NCI-H460 (cell line): ENCODE measurements around the gene CCL22. TPM values are rescaled to one million over a fixed set of nuclear protein-coding genes. Genes with fewer than 3 reads are reported as not detected.
"Not testable (repeated sequence)": the region's sequence is repeated elsewhere in the genome, so short reads cannot be mapped to it uniquely, and the experiment has no call there.

ENCODE experiments used
- DNase-seq: peaks from one replicate; pipeline ENCODE4 v3.0.0-alpha.2; 2016; ENCODE audit warnings: low read depth; ENCODE audit errors: extremely low read depth
- total RNA-seq: library from RNA; depleted of rRNA; stranded (reverse); fragments of >200 nt; shearing (Covaris generic); gene quantifications from 2 replicates; pipeline ENCODE4 v1.2.3, GENCODE V29; 2014

The CCL22 gene
- total RNA-seq, 1 experiment from 2014 or later, result not detected

DNA sequence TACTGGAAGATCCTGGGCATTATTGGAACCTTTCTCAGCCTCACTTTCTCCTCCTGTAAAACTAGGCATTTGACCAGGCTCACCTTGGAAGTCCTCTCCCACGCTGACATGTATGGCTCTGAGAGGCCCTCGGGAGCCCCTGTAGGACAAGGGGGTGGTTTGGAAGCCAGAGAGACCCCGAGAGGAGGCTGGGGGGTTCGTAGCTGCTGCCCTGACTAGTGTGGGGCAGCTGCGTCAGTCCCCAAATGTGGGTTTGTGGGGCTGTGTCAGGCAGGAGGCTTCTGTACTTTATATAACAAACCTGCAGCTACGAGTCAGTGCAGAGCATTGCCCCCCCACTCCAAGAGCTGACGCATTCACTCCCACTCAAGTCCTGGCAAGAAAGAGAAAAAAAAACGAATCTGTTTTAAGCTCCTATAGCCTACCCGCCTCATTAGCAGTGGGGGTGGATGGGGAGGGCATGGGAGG lies 15.5 kb downstream of the CCL22 start:
- no peak for DNase-seq

DNA sequence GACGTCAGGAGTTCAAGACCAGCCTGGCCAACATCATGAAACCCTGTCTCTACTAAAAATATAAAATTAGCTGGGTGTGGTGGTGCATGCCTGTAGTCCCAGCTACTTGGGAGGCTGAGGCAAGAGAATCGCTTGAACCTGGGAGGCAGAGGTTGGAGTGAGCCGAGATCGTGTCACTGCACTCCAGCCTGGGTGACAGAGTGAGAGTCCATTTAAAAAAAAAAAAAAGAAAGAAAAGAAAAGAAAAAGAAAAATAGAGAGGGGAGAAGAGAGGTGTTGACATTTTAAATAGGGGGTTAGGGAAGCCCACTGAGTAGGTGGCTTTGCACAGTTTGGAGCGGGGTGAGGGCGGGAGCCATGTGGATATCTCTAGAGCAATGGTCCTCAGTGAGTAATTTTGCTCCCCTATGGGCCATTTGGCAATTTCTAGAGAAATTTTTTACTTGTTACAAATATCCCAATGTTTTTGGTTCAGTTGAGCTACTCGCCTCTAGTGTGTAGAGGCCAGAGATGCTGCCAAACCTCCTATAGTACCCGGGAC lies 16.4 kb downstream of the CCL22 start:
- DNase-seq, result not testable (repeated sequence)

GRCh38 chr16:57376313-57376818 lies 17.8 kb downstream of the CCL22 start:
- no peak for DNase-seq

DNA sequence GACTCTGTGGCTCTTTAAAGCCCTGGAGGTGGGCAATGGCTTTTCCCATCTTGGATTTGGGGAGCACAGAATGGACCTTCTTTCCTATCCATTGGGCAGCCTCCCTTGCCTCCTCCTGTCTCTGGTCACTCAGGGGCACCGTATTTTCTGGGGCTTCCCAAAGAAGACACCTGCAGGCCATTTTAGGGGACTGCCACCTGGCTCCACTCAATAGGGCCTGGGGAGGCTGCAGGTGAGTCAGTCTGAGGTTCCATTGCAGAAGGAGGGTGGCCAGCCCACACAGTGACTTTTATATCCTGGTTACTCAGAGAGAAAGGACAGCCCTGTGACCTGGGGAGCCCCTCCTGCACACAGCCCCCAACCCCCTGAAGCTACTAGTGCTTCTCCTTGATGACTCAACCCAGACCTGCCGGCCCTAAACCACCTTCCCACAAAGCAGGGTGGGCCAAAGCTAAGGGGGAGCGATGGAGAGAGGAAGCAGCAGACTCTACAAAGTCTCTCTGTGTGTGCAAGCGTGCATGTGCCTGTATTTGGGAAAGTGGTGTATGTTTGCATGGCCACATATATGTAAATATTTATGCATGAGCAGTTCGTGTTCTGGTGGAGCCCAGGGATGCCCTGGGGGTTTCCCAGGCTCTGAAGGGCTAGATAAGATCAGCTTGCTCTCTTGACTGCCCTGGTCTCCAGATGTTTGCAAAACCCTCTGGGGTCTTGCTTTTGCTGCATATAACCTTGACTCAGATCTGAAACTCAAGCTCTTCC lies 18.7 kb downstream of the CCL22 start:
- DNase-seq, result no peak

- DNase-seq, result no peak
Measured at GRCh38 chr16:57379579-57379978, 21.0 kb downstream of the CCL22 start.

GRCh38 chr16:57380671-57381462 lies 22.3 kb downstream of the CCL22 start:
- no peak for DNase-seq

DNA sequence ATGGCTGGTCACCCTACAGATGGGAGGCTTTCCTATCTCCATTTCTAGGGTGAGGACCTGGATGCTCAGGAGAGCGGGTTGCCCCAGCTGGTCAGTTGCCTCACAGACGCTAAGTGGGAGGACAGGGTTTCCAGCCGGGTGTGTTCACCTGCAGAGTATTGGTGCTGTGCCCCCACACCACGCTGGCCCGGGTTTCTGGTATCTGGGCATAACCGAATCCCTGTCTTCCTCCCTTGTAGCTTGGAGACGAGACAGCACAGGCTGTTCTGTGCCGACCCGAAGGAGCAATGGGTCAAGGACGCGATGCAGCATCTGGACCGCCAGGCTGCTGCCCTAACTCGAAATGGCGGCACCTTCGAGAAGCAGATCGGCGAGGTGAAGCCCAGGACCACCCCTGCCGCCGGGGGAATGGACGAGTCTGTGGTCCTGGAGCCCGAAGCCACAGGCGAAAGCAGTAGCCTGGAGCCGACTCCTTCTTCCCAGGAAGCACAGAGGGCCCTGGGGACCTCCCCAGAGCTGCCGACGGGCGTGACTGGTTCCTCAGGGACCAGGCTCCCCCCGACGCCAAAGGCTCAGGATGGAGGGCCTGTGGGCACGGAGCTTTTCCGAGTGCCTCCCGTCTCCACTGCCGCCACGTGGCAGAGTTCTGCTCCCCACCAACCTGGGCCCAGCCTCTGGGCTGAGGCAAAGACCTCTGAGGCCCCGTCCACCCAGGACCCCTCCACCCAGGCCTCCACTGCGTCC lies 23.4 kb downstream of the CCL22 start:
- no peak for DNase-seq

- no peak for DNase-seq
Measured at GRCh38 chr16:57382535-57383275, 24.1 kb downstream of the CCL22 start.

GRCh38 chr16:57383276-57384247 lies 25.0 kb downstream of the CCL22 start:
- no peak for DNase-seq

GRCh38 chr16:57384248-57385070 lies 25.9 kb downstream of the CCL22 start:
- no peak for DNase-seq

GRCh38 chr16:57385083-57385482 lies 26.5 kb downstream of the CCL22 start:
- DNase-seq, result no peak

GRCh38 chr16:57386381-57386951 lies 27.9 kb downstream of the CCL22 start:
- DNase-seq, result no peak

DNA sequence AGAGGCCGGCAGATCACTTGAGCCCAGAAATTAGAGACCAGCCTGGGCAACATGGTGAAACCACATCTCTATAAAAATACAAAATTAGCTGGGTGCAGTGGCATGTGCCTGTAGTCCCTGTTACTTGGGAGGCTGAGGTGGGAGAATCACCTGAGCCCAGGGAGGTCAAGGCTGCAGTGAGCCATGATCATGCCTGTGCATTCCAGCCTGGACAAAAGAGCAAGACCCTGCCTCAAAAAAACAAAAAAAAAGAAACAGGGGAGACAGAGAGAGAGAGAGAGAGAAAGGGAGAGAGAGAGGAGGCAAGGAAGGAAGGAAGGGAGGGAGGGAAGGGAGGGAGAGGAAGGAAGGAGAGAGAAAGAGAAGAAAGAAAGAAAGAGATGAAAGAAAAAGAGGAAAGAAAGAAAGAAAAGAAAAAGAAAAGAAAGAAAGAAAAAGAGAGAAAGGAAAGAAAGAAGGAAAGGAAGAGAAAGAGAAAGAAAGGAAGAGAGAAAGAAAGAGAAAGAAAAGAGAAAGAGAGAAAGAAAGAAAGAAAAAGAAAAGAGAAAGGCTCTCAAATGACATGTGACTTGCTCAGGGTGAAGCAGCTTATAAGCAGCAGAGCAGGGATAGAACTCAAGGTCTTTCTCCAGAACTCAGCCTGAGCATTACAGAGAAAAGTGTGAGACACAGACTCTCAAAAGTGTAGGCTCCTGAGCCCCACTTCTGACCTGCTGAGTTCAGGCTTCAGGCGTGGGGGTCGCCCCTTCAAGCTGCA lies 29.2 kb downstream of the CCL22 start:
- no peak for DNase-seq

- no peak for DNase-seq
Measured at GRCh38 chr16:57388359-57389086, 29.9 kb downstream of the CCL22 start.

GRCh38 chr16:57389087-57389468 lies 30.5 kb downstream of the CCL22 start:
- DNase-seq, result no peak

GRCh38 chr16:57390636-57391295 lies 32.2 kb downstream of the CCL22 start:
- no peak for DNase-seq
